Skeletal muscle tissue (tissue), 4 donors: ENCODE measurements around the gene CANT1. TPM values are rescaled to one million over a fixed set of nuclear protein-coding genes. Genes with fewer than 3 reads are reported as not detected.
"Not testable (repeated sequence)": the region's sequence is repeated elsewhere in the genome, so short reads cannot be mapped to it uniquely, and the experiment has no call there.

Experiments used
- H3K27ac ChIP-seq: one replicate; pipeline ENCODE4 v1.7.0; 2013; ENCODE audit warnings: mild to moderate bottlenecking, low read depth, low read length, inconsistent platforms
- H3K27me3 ChIP-seq, 3 donors: one replicate each; pipeline ENCODE4 v1.7.0; 2013; ENCODE audit warnings: low read length in 3 of 3; ENCODE audit not compliant: control insufficient read depth in 3 of 3, insufficient read depth in 3 of 3
- H3K36me3 ChIP-seq, 3 donors: one replicate each; pipeline ENCODE4 v1.7.0; 2013; ENCODE audit warnings: low read length in 3 of 3; ENCODE audit not compliant: control insufficient read depth in 3 of 3, insufficient read depth in 3 of 3
- H3K4me1 ChIP-seq, 3 donors: one replicate each; pipeline ENCODE4 v1.7.0; 2013; ENCODE audit warnings: low read length in 3 of 3, mild to moderate bottlenecking in 3 of 3; ENCODE audit not compliant: control insufficient read depth in 3 of 3, insufficient read depth in 3 of 3
- H3K4me3 ChIP-seq, 3 donors: one replicate each; pipeline ENCODE4 v1.7.0; 2013; ENCODE audit warnings: low read length in 3 of 3
- H3K9ac ChIP-seq, 3 donors: one replicate each; pipeline ENCODE4 v1.7.0; 2013; ENCODE audit warnings: low read length in 3 of 3, mild to moderate bottlenecking in 3 of 3, moderate library complexity in 2 of 3, low read depth in 1 of 3
- H3K9me3 ChIP-seq, 3 donors: one replicate each; pipeline ENCODE4 v1.7.0; 2013; ENCODE audit warnings: low read length in 3 of 3; ENCODE audit not compliant: control insufficient read depth in 3 of 3
- total RNA-seq: library from RNA; depleted of rRNA; stranded (reverse); fragments of >200 nt; gene quantifications from one replicate; pipeline ENCODE4 v1.2.3, GENCODE V29; 2014
- donor health status: Osteomylitis.

Gene CANT1
- total RNA-seq, 1 donor from 2014 or later: 21.9 TPM

DNA sequence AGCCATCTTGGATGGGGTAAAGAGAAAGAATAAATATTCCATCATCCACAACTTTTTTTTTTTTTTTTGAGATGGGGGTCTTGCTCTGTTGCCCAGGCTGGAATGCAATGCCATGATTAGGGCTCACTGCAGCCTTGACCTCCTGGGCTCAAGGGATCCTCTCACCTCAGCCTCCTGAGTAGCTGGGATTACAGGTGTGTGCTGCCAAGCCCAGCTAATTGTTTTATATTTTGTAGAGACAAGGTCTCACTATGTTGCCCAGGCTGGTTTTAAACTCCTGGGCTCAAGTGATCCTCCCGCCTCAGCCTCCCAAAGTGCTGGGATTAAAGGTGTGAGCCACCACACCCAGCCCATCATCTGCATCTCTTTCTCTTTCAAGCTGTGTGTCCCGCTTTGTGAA lies 12.4 kb upstream of the CANT1 start:
- peak overlapping the region; percentile 57 for H3K27ac ChIP-seq
- not testable (repeated sequence) for H3K36me3 ChIP-seq, H3K9ac ChIP-seq, H3K9me3 ChIP-seq, H3K27me3 ChIP-seq, H3K4me3 ChIP-seq
- peaks cover 56 to 59% (median 57%) of the 10 kb centered on the region in 3 donors for H3K4me1 ChIP-seq

- Histone ChIP-seq H3K27ac (peak overlapping the region; percentile 67), H3K36me3 (no peaks in the 10 kb centered on the region), H3K4me1 (peaks cover 47 to 52% (median 49%) of the 10 kb centered on the region in 3 donors), H3K9ac (peak overlapping the region in 1 of 3 donors; percentile 33), H3K4me3 (no peak overlapping the region), H3K9me3 (no peaks in the 10 kb centered on the region), H3K27me3 (no peaks in the 10 kb centered on the region)
Observed at GRCh38 chr17:79020631-79021301, 11.2 kb upstream of the CANT1 start.

DNA sequence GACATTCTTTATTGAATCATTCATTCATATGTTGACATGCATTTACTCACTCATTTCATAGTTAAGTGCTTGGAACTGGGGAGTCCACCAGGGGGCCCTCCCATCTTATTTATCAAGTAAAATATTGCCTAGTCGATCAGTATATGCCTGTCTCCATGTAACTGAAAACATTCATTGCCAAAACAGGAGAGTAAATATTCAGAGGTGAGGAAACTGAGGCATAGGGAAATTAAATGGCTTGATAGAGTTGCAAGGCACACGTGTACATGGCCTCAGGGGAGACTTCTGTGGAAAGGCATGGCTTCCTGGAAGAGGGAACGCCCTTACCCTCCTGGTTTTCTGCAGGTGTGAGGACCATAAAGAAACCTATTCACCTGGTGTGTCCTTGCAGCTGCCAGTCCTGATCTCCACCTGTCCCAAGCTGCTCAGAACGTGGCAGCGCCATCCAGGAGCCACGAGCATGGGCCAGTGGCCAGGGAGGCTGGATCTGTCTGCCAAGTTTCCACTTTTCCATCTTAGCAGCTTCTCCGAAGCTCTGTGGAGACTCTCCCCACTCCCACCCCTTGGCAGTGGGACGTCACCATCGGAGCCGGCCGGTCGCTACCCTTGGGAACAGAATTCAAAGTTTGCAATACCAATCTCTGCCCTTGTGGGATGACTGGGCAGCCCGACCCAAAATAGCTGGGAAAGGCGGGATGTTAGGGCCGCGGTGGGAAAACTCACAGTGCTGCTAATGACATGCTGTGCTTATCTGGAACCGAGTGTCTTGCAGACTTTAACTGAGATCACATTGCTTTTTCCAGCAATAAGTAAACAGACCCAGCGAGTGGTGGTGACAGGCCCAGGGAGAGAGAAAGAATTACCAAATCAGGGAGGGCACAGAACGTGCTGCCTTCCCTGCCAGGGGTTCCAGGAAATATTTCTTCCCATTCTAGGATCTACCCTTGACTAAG lies 10.3 kb upstream of the CANT1 start:
- no peaks in the 10 kb centered on the region for H3K27me3 ChIP-seq
- H3K9me3 ChIP-seq: no peaks in the 10 kb centered on the region
- peaks cover 38 to 44% (median 40%) of the 10 kb centered on the region in 3 donors for H3K4me1 ChIP-seq
- peak overlapping the region; percentile 33 to 46 (median 34) for H3K4me3 ChIP-seq
- peak overlapping the region in 2 of 3 donors; percentile 4 to 33 for H3K9ac ChIP-seq
- H3K36me3 ChIP-seq: no peaks in the 10 kb centered on the region
- peak overlapping the region; percentile 67 for H3K27ac ChIP-seq

DNA sequence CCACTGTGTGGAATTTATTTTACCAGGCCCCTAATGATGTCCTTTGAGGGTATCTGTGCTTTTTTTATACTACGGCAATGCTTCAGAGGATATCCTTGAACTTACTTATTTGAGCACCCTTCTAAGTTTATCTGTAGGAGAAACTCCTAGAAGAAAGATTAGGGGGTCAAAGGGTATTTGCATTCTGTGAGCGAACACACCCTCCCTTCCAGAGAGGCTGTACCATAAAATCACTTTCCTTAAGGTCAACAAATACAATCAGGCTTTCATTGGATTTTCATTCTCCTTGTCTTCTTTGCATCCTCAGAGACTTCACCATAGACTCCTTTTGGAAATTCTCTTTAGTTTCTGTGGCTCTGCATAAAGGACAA lies 9.7 kb upstream of the CANT1 start:
- H3K9me3 ChIP-seq: no peaks in the 10 kb centered on the region
- H3K9ac ChIP-seq: no peak overlapping the region
- no peak overlapping the region for H3K4me3 ChIP-seq
- peaks cover 32 to 37% (median 35%) of the 10 kb centered on the region in 3 donors for H3K4me1 ChIP-seq
- H3K27ac ChIP-seq: no peak overlapping the region
- H3K27me3 ChIP-seq: no peaks in the 10 kb centered on the region
- no peaks in the 10 kb centered on the region for H3K36me3 ChIP-seq

GRCh38 chr17:79018370-79018695 lies 8.8 kb upstream of the CANT1 start:
- Histone ChIP-seq H3K4me1 (peaks cover 26 to 29% (median 26%) of the 10 kb centered on the region in 3 donors), H3K4me3 (no peak overlapping the region), H3K9me3 (no peaks in the 10 kb centered on the region), H3K27me3 (no peaks in the 10 kb centered on the region), H3K27ac (no peak overlapping the region), H3K36me3 (no peaks in the 10 kb centered on the region), H3K9ac (no peak overlapping the region)

GRCh38 chr17:79017546-79018369 lies 8.2 kb upstream of the CANT1 start:
- H3K9ac ChIP-seq: no peak overlapping the region

GRCh38 chr17:79014158-79014758 lies 4.7 kb upstream of the CANT1 start:
- Histone ChIP-seq H3K4me1 (peaks cover 4 to 6% (median 5%) of the 10 kb centered on the region in 3 donors), H3K27ac (no peak overlapping the region), H3K4me3 (no peak overlapping the region), H3K36me3 (no peaks in the 10 kb centered on the region), H3K27me3 (no peaks in the 10 kb centered on the region), H3K9me3 (no peaks in the 10 kb centered on the region), H3K9ac (no peak overlapping the region)

More at GRCh38 chr17:79017546-79018369, 8.2 kb upstream of the CANT1 start:
- Histone ChIP-seq H3K4me1 (peaks cover 20 to 26% (median 20%) of the 10 kb centered on the region in 3 donors), H3K36me3 (no peaks in the 10 kb centered on the region), H3K4me3 (no peak overlapping the region), H3K27me3 (no peaks in the 10 kb centered on the region), H3K27ac (no peak overlapping the region), H3K9me3 (no peaks in the 10 kb centered on the region)

DNA sequence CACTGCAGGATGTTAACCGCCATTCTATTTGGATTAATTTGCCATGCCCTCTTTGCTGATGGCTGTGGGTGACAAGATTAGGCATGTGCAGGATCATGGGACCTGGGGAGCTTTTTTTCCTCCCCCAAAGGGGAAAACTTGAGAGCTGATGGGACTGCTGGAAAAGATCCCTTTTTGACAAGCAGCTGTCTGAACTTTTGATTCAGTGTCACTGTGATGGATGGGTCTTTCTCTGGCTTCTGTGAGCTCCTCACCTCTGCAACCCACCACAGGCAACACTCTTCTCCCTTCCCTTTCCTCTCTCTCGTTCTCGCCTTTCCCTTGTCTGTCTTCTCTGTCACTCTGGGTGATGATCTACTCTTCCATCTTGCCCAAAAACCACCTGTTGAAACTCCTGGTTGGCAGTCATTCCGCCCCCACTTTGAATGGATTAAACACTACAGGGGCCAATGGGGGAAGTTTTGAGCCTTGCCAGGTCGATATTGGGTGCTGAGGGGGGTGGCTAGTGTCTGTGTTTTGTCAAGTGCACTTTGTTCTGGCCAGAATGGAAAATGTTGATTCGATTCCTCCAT lies 3.1 kb upstream of the CANT1 start:
- no peaks in the 10 kb centered on the region for H3K36me3 ChIP-seq

DNA sequence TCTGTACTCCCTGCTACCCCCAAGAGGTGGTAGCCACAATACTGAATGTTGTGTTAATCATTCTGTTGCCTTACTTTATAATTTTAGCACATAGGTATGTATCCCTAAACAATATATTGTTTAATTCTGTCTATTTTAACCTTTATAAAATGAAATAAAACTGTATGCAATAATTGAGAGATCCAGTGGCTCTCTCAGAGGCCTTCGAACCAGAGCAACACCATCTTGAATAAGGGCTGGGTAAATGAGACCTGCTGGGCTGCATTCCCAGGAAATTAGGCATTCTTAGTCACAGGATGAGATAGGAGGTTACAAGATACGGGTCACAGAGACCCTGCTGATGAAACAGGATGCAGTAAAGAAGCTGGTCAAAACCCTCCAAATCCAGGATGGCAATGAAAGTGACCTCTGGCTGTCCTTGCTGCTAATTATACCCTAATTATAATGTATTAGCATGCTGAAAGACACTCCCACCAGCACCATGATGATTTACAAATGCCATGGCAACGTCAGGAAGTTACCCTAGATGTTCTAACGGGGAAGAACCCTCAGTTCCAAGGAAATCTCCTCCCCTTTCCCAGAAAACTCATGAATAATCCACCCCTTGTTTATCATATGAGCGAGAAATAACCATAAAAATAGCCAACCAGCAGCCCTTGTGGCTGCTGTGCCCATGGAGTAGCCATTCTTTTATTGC lies 2.0 kb upstream of the CANT1 start:
- H3K4me1 ChIP-seq: peaks cover 21 to 26% (median 22%) of the 10 kb centered on the region in 3 donors

More for the DNA sequence above, 3.1 kb upstream of the CANT1 start:
- no peak overlapping the region for H3K4me3 ChIP-seq
- no peak overlapping the region for H3K27ac ChIP-seq
- H3K9ac ChIP-seq: no peak overlapping the region
- no peaks in the 10 kb centered on the region for H3K27me3 ChIP-seq
- no peaks in the 10 kb centered on the region for H3K9me3 ChIP-seq
- H3K4me1 ChIP-seq: peaks cover 18 to 22% (median 19%) of the 10 kb centered on the region in 3 donors

More for the DNA sequence above, 2.0 kb upstream of the CANT1 start:
- Histone ChIP-seq H3K4me3 (no peak overlapping the region), H3K27ac (no peak overlapping the region), H3K9me3 (no peaks in the 10 kb centered on the region), H3K27me3 (no peaks in the 10 kb centered on the region), H3K36me3 (no peaks in the 10 kb centered on the region), H3K9ac (no peak overlapping the region)
